HG03025 (cell line): Measurements from ENCODE around the gene RAP1A.

Source experiments
- ATAC-seq: cut with Tn5 transposase; IDR thresholded peaks from one replicate; pipeline ENCODE4 v1.9.1; 2021; ENCODE audit warnings: mild to moderate bottlenecking, moderate library complexity; ENCODE audit not compliant: unreplicated experiment, low FRiP score

The RAP1A gene

DNA sequence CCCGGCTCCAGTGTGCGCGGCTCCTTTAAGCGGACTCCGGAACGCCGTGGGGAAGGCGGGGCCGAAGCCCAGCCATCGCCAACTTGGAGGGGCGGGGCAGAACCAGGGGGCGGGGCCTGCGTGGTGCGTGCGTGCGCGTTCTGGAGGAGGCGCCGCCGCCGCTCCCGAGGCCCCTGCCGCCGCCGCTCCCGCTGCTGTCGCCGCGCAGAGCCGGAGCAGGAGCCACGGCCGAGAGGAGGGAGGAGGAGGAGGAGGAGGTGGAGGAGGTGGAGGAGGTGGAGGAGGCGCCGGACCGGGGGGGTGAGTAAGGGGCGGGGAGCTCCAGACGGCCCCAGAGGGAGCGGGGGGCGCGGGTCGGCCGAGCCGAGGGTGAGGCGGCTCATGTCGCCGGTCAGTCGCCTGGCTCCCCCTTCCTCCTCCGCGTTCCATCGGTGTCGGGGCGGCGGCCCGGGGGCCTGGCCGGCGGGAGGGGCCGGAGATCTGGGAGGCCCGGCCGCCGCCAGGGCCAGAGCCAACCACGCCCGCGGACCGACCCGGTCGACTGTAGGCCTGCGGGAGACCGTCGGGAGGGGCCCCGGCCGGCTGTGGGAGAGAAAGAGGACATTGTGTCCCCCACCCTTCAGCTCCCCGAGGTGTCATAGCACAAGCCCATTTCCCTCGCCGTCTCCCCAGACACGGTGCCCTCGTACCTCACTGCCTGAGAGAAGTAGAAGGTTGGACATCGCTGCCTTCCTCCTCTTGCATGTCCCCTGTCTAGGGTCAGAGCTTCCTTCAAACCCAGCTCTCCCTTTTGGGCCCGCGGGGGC lies at the start of gene RAP1A:
Gene RAP1A, plus strand, starts transcription at position 155 of the 806 bp plus-strand sequence. CDS start 71,572 bp downstream, outside the sequence.
- peak; percentile 58 for ATAC-seq

- no peak for ATAC-seq
Measured at GRCh38 chr1:111569913-111570312, 49.7 kb upstream of the RAP1A start.

GRCh38 chr1:111570781-111571181 lies 48.8 kb upstream of the RAP1A start:
- ATAC-seq: no peak

DNA sequence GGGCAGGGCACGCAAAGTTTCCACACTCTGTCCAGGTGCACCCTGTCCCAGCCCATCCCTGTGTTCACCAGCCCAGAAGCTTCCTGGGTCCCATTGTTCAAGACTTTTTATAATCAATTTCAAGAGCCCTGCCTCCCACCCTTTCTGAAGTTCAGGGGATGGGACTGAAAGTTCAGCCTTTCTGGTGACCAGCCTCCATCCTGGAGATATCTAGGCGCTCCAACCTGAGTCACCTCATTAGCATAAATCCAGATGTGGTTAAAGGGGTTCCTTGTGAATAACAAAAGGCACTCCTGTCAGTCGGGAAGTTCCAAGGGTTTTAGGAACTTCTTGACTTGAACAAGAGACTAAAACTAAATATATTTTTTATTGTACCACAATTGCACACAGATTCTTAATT lies 48.4 kb upstream of the RAP1A start:
- ATAC-seq: no peak

DNA sequence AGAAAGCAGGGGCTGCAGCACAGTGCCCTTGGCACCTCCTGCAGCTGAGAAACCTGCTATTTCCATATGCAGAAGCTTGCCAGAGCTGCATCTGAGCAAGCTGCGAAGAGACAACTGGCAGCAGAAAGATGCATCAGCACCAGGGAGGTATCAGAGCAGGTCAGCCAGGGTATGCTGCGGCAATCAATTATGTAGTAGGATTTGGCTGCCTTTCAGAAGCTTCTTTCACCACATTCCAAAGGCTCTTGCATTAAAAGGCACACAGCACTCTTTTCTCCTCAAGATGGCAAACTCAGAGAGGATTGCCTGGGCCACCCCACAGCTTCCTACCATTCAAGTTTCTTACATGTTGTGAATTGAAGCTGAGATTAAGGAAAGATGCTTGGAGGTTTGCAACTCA lies 47.6 kb upstream of the RAP1A start:
- no peak for ATAC-seq

DNA sequence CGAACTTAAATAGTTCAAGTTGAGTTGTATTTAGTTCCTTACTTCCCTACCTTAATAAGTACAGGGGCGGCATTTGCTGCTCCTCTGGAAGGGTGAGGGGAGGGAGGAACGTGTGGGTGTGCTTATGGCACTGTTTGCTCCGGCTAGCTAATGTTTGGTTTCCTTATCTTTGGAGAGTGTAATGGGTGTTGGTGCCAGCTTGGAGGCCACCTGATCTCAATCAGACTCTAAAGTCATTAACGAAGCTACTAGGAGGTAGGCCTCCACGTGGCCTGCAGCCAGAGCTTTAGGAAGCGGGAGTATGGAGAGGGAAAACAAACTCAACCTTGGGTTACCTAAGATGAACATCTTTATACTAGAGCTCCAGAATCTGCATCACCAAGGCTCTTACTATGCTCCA lies 43.0 kb upstream of the RAP1A start:
- ATAC-seq: no peak

- no peak for ATAC-seq
Measured at GRCh38 chr1:111577814-111578213, 41.8 kb upstream of the RAP1A start.

- ATAC-seq: no peak
Measured at GRCh38 chr1:111581166-111581565, 38.4 kb upstream of the RAP1A start.

DNA sequence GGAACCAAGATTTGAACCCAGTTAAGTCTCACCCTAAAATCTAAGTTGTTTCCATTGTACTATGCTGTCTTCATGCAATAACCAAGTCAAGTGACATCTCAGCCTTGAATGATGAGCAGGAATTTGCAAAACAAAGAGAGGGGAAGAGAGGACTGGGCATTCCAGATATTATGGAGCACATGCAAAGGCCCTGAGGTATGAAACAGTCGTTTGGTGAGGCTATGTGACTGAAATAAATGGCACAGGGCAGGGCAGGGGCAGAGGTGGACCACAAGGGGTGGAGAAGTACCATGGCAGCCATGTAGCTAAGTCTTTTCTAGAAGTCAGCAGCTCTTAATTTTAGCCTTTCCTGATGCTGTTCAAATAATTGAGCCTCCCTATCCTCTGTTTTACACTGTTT lies 37.6 kb upstream of the RAP1A start:
- no peak for ATAC-seq

DNA sequence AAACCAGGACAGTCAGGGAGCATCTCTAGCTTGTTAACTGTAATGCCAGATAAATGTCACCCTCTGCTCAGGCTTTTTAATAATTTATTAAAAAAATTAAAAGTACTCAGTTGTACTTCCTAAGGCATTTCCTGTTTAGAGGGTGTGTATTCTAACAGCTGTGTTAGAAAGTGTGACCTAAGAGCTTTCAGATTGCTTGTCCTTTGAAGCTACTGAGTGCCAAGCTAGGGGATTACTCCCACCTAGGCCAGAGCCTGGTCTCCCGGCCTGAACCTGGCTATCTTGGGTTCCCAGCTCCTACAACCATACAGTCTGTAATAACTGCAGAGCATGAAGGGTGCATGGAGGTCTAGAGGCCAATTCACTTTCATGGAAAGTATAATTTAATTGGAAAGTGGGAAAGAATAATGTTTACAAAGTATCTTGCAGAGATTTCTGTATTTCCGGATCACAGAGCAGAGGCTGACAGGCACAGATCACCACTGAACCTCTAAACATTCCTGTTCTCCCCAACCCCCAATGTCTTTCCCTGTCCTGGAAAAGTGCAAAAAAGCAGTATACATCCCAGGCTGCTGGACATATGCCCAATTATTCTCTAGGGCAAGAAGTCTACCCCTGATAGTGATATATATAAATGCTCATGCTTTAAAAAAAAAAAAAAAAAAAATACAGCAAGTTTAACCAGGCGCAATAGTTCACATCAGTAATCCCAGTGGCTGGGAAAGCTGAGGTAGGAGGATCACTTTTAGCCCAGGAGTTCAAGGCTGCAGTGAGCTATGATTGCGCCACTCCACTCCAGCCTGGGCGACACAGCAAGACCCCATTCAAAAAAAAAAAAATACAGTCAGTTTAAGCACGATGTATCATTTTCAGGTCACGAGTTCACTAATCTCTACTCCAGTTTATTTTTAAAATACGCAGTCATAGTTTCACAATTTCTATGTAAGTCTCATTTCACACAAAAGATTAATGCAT lies 36.7 kb upstream of the RAP1A start:
- ATAC-seq: no peak

DNA sequence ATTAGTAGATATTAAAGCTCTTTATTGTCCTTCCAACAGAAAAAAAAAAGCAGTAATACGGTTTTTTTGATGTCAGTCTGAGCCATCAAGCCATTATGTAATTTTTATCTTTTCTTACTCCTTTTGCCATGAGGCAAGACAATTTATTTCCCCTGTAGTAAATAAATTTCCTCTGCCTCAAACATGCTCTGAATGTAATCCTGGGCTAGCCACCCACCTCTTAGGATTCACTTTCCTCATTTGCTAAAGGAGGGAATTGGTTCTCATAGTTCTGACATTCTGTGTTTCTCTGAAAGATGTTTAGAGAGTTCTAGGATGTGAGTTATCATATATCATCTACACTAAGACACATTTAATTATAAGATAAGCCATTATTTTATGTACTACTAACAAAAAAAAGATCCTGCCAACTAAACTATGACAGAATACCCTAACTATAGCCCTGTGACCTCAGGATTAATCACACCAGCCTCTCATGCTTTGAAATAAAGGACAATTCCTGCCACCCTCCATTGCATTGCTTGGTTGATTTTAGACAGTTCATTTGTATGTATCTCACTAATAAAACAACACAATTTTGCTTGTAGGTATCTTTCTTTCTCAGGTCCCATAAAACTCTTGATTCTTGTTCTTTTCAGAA lies 34.0 kb upstream of the RAP1A start:
- no peak for ATAC-seq

DNA sequence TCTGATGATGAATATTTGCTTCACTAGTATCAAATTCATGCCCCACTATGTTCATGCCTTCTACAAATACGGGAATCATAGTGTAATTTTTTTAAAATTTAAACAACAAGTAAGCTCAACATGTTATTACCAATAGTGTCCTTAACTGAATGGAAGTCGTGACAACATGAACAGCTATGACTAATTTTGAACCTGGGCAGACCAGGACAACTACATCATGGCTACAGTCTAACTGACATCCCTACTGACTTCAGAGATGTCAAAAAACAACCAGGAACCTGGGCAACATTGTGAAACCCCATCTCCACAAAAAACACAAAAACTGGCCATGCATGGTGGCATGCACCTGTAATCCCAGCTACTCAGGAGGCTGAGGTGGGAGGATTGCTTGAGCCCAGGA lies 33.5 kb upstream of the RAP1A start:
- ATAC-seq: no peak

DNA sequence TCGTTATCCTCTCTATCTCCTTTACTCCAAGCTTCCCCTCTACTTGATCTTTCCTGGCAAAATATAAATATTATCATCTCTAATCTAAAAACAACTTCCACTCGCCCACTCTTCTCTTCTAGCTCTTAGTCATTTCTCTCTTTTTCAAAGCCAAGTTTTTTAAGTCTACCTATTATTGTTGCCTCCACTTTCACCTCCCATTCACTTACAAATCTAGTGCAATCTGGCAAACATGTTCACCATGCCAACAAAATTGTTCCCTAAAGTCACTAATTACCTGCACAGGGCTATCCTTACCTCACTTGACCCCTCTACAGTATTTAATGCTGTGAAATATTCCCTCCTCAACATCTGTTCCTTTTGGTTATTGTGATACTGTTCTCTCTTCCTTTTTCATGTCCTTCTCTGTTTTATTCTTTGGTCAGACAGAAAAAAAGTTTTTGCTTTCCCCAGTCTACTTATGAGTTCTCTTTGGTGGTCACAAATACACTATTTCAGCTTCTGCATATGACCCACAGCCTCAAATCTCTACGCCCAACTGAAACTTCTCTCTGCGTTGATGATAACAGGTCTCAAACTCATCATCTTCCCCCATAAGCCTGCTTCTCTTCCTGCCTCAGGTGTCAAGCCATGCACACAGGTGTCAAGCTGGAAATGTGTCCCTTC lies 31.9 kb upstream of the RAP1A start:
- ATAC-seq: no peak

DNA sequence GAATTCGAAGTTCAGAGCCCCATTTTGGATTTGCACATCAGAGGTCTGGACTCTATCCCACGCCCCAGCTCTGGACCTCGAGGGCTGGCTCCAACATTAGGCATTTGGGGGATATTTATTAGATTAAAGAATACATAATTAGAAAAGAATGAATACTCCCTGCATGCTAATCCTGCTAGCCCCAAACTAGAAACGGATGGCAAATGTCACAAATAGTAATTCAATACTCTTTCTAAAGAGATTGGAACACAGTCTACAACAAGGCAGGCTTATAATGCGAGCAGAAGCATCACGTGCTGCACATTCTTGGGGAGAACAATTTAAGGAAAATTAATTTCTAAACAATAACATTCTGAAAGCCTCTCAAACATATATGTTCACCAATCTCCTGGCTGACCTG lies 27.7 kb upstream of the RAP1A start:
- ATAC-seq: no peak

- ATAC-seq: peak; percentile 70
Measured at GRCh38 chr1:111592389-111593361, 26.9 kb upstream of the RAP1A start.

GRCh38 chr1:111593403-111594305 lies 25.9 kb upstream of the RAP1A start:
- no peak for ATAC-seq

- no peak for ATAC-seq
Measured at GRCh38 chr1:111594306-111594693, 25.3 kb upstream of the RAP1A start.

DNA sequence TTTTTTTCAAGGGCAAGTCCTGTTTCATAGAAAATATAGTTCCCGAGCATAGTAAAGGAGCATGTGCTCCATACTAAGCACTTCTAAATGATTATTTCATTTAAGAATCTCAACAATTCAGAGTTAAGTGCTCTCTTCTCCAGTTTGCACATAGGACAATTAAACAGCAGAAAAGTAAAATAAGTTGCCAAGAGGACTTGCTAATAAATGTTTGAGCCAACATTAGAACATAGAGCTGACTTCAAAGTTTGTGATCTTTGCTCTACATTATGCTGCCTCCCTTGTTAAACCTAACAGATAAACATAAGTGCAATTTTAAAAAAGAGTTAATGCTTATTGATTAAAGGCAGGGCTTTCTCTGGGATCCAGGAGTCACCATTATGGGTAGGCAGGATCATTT lies 23.8 kb upstream of the RAP1A start:
- no peak for ATAC-seq
